Epithelial cell of esophagus (primary cell): ENCODE data around the gene BORCS5.

Experiments used
- DNase-seq: peaks from one replicate; pipeline ENCODE4 v3.0.0; 2010; ENCODE audit warnings: low read depth
- H3K4me3 ChIP-seq: 2 replicates; pipeline ENCODE4 v1.5.1; 2011; ENCODE audit warnings: mild to moderate bottlenecking, low read length, control low read depth
- TF ChIP-seq, protein P1 (sequence below): IDR thresholded peaks from 2 replicates; pipeline ENCODE4 v1.5.1; 2011; ENCODE audit warnings: low read depth, mild to moderate bottlenecking, low read length, control low read depth, inconsistent platforms; ENCODE audit not compliant: insufficient read depth; ENCODE audit errors: missing control alignments

BORCS5 gene

DNA sequence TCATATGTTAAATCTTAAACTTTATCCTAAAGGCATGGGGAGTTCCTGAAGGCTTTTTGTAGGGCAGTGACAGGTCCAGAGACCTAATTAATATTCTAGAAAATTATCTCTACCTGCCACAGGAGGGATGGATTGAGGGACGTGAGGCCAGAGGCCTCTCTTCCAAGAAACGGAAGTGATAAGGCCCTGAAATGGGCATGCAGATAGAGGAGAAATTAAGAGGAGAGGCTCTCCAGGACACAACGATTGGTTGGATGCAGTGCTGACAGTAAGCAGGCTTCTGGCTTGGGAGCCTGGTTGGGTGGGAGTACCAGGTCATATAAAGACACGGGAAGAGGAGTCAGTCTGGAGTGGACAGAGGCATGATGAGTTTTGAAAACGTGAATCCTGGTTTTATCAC lies 3.1 kb upstream of the BORCS5 start:
- no peak for DNase-seq
- no peak overlapping the region for H3K4me3 ChIP-seq
- TF ChIP-seq, protein P1, sequence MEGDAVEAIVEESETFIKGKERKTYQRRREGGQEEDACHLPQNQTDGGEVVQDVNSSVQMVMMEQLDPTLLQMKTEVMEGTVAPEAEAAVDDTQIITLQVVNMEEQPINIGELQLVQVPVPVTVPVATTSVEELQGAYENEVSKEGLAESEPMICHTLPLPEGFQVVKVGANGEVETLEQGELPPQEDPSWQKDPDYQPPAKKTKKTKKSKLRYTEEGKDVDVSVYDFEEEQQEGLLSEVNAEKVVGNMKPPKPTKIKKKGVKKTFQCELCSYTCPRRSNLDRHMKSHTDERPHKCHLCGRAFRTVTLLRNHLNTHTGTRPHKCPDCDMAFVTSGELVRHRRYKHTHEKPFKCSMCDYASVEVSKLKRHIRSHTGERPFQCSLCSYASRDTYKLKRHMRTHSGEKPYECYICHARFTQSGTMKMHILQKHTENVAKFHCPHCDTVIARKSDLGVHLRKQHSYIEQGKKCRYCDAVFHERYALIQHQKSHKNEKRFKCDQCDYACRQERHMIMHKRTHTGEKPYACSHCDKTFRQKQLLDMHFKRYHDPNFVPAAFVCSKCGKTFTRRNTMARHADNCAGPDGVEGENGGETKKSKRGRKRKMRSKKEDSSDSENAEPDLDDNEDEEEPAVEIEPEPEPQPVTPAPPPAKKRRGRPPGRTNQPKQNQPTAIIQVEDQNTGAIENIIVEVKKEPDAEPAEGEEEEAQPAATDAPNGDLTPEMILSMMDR = no peak

DNA sequence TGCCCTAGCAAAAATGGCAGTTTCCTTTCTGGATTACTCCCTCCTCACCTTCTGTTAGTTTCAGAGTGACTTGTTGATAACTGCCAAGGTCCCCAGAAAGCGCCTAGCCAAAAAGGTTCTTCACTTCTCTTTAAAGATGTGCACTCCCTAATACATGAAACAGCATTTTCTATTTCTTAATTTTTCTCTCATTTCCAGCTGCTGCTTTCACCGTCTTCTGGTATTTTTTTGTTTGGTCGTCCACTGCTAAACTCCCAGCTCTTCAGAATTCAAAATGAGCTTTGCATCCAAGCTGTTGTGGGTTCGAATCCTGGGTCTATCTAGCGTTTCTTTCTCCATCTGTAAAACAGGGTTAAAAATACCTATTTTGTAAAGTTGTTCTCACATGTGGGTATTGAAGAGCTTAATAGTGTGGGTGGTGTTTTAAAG lies 397 bp upstream of the BORCS5 start:
- DNase-seq = no peak
- TF ChIP-seq, protein P1 = no peak
- H3K4me3 ChIP-seq = peak overlapping the region; percentile 79

DNA sequence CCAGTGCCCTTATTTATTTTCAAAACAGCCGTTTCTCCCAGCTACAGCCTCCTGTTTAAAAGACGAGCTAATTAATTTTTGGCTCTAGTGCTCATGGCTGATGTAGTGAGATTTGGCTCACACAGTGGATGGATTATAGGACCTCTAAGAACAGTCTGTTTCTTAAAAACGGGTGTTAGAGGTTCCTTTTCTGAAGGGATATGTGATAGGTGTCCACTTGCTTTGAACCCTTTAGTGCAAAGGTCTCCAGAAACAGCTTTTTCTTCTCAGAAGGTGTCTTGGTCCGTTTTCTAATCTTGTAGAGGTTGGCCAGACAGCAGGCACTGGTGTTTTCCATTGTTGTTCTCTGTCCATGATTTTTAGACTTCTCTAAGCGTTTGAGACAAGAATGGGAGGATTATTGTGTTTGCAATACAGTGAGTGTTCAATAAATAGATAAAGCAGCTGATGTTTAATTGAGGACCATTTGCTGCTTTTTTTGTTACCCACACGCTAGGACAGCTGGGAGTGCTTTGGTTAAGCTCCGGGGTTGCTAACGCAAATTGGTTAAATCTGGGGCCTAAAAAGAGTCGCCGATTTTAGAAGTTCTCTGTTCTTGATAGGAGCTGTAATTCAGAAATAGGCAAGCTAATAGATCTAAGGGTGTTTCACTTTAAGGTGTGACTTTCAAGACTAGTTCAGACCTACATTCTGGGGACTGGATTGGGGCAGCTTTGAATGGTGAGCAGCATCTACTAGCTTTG lies 1.0 kb downstream of the BORCS5 start:
- no peak for DNase-seq
- TF ChIP-seq, protein P1 = no peak
- peak overlapping the region; percentile 79 for H3K4me3 ChIP-seq

DNA sequence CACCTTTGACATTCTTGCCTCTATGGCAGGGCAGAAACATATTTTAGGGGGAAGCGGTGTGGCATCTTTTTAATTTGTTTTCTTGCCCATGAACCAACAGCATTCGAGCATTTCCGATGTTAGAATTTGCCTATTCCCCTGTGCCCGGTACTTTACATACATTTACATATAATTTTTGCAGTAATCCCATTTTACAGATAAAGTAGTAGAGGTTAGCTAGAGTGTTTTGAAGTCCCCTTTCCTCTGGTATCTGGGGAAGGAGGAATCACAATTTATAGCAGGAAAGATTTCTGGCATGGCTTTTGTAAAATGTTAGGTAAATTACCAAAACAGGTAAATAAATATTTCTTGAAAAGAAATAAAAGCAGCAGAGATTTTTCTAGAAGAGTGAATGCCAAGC lies 1.6 kb downstream of the BORCS5 start:
- DNase-seq = no peak
- TF ChIP-seq, protein P1 = no peak
- peak overlapping the region; percentile 79 for H3K4me3 ChIP-seq

DNA sequence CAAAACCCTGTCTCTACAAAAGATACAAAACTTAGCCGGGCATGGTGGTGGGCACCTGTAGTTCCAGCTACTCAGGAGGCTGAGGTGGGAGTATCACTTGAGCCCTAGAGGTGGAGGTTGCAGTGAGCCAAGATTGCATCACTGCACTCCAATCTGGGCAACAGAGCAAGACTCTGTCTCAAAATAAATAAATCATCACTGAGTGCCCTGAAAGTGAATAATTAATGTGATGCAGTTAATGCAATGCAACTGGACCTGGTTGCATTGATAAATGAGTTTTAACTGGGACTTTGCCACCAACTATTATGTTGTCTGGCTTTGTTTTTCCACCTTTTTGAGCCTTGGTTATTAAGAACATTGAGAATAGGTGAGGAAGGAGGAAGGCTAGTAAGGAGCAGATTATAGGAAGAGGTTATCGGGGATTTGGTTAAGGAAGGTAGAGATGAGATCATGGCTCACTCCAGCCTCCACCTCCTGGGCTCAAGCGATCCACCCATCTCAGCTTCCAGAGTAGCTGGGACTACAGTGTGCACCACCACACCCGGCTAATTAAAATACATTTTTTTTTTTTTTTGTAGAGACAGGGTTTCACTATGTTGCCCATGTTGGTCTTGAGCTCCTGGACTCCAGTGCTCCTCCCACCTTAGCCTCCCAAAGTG lies 8.0 kb downstream of the BORCS5 start:
- no peak overlapping the region for H3K4me3 ChIP-seq
- TF ChIP-seq, protein P1 = no peak
- DNase-seq = no peak

DNA sequence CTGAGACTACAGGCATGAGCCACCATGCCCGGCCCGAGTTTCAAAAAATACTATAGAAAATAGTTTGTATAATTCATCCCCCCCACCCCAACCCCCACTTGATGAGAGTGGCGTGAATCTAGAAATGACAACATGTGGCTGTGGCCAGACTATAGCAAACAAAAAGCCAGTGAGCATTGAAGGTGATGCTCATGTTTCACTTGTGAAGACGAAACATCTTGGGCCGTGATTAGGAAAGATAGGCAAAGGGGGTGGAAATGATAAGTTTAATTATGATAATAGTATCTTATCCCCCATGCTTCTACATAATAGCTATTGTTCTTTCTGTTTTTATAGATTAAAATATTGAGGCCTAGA lies 8.5 kb downstream of the BORCS5 start:
- H3K4me3 ChIP-seq = no peak overlapping the region
- TF ChIP-seq, protein P1 = no peak
- DNase-seq = no peak
